Measurements from ENCODE around the gene RBM41.

Gene RBM41

GRCh38 chrX:107029752-107030151 is 88.9 kb downstream of the RBM41 start:
- no peak for DNase-seq (ENCODE audit: low read depth in 2 of 2, low spot score in 1 of 2)

DNA sequence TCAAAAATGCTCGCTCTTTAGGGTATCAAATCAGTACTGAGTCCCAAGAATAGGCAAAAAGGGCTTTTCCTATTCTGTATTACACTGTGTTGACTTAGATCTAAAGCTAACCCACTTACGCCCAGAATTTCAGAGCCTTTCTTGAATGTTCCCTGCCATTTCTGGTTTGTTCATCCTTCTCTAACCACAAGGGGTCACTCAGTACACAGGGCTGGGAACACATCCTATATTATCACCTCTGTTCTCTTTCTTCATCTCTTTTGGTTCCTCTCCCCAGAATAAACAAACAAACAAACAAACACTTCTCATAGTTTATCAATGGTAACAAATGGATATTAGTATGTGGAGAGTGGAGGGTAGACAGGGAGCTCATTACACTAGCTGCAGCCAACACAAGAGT is 93.1 kb downstream of the RBM41 start:
- DNase-seq (ENCODE audit: low read depth in 2 of 2, low spot score in 1 of 2), result no peak

DNA sequence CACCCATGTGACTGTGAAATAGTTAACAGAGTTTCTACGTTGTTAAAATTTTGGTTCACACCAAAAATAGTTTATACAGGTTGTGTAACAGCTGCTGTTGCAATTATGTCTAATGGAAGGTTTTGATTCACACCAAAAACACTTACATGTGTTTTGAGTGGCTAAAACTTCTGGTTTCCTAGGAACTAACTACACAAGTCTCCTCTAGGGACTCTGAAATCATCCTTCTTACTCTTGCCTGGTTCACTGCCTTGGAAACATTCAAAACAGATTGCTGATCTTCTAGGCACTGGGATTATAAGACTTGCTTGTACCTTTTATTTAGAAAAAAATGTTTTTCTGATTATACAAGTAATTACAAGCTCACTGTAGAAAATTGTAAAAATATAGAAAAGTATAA is 103.7 kb downstream of the RBM41 start:
- DNase-seq (ENCODE audit: low read depth in 2 of 2, low spot score in 1 of 2), result no peak

Measured in stimulated activated CD8-positive, alpha-beta memory T cell treated with anti-CD3 and anti-CD28 coated beads, Interleukin-4, amount 100 ng/mL, for 4 hours (primary cell).